Measurements from ENCODE around the gene DSCAM.

The DSCAM gene

DNA sequence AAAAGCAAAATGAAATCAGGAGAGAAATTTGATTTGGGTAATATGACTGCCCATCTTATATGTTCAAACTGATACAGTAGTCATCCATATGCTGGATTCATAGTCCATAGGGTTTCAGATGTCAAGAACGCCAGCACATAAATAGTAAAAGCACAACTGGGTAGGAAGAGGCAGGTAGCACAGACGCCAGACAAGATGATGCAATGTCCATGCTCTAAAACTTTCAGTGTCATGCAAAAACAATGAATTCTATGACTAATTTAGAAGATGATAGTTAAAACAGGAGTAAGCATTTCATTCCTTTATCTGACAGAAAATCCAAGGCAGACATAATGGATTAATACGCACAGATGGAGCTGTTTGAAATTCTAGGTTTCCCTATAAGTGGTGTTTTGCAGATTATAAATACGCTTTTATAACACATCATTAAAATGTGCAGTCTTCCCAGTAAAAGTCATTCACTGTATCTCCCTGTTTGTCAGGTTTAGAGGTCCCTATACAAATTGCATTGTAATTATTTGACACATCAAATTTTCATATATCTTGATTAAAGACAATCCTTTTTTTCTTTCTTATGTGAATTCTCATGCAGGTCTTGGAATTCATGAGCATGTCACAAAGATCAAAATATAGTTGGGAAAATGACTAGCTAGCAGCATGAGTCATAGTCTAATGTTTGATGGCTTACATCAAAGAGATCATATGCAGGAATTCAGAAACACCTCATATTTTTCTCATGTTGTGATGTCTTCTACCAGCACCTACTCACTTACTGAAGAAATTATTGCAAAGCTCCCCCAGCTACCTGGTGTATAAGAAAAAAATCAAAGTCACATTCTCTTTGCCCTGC is 139.9 kb downstream of the DSCAM start:
- DNase-seq (ENCODE audit: low read depth in 3 of 3) = no peak

GRCh38 chr21:40706176-40706575 is 140.8 kb downstream of the DSCAM start:
- DNase-seq (ENCODE audit: low read depth in 3 of 3) = no peak

DNA sequence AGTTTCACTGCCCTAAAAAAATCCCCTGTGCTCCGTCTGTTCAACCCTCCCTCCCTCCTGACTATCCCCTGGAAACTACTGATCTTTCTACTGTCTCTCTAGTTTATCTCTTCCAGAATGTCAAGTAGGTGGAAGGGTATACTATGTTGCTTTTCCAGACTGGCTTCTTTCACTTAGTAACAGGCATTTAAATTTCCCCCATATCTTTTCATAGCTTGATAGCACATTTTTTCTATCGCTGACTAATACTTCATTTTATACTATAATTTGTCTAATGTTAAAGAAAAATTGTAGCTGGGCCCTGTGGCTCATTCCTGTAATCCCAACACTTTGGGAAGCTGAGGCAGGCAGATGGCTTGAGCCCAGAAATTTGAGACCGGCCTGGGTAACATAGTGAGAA is 142.8 kb downstream of the DSCAM start:
- DNase-seq (ENCODE audit: low read depth in 3 of 3) = no peak

DNA sequence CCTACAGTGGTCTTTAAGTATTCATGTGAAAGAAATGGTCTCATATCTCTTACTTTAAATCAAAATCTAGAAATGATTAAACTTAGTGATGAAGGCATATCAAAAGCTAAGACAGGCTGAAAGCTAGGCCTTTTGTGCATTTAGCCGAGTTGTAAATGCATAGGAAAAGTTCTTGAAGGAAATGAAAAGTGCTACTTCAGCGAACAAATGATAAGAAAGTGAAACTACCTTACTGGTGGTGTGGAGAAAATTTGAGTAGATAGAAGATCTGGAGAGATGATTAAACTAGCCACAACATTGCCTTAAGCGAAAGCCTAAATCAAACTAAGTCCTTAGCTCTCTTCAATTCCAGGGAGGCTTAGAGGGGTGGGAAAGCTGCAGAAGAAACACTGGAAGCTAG is 147.6 kb downstream of the DSCAM start:
- no peak for DNase-seq (ENCODE audit: low read depth in 3 of 3)

DNA sequence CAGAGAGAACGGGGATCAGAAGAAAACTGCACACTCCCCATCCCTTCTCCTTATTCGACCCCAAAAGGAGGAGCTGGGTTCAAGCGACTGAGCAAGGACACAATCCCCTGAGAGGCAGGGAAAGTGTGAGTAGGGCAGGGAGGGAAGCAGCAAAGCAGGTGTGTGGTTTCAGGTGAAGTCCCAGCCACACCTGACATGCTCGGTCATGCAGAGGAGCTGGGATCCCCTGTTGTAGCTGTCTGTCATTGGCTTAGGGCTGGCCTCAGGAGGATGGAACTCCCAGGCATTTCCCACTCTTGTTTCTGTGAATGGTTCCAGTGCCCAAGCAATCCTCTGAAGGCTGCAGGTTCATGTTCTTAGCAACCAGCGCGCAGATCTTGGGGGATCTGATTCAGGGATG is 150.7 kb downstream of the DSCAM start:
- no peak for DNase-seq (ENCODE audit: low read depth in 3 of 3)

GRCh38 chr21:40689840-40690360 is 157.1 kb downstream of the DSCAM start:
- DNase-seq (ENCODE audit: low read depth in 3 of 3) = no peak

DNA sequence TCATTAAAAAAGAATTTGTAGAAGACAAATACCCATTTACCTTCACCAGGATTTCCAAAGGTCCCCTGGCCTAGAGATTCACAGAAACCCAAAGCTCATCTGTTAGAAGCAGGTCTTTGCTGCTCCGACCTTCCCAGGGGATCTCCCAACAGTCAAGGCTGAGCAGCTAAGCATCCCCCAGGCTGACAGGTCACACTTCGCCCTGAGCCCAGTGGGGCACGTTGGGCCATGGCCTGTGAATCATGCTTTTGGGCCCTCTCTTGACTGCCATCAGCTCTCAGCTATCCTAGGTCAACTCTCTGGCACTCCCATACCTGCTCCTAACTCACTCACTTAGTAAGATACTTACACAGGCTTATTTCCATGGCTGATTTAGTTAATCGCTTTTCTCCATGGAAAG is 157.7 kb downstream of the DSCAM start:
- DNase-seq (ENCODE audit: low read depth in 3 of 3) = no peak

DNA sequence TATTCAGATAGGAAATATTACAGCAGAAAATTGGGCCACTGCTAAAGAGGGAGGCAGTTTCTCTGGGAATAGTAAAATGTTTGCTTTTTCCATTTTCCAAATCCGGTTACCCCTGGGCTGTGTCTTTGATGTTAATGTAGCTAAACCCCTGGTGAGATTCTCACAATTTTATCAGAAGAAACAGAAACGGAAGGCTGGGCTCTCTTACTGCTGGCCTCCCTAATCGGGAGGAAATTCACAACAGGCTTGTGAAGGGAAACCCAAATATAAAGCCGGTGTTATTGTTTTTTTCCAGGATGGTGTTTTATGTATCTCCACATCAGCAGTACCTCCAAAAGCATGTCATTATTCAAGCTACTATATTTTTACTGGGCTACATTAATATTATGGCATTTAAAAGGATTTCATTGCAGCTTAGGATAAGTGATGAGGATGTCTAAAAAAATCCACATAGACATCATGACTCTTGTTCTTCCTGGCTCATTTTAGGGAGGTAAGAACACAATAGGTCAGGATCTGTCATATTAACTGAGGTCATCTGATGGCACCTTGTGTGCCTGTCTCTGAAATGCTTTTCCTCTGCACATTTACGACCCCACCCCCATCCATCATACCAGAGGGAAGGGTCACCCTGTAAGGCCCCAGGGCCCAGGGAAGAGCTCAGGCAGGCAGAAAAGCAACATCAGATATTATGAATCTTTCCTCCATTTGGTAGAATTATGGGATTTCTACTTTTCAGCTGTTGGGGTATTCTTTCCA is 158.7 kb downstream of the DSCAM start:
- DNase-seq (ENCODE audit: low read depth in 3 of 3) = no peak

DNA sequence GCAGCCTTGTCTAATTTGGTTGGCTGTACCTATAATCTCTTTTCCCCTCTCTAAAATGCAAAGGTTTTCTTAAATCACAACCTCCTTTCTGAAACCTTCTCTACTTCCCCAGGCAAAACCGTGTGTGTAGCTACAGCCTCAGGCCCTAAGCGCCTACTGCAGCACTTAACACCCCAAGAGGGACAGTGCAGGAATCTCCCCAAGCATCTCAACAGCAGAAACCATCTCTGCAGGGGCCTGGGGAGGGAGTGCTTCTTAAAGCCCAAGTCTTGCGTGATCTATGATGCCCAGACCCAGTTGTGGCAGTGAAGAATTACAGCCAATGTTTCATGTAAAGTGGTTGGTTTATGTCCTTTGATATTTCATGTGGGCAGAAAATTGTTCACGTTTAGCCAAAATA is 159.3 kb downstream of the DSCAM start:
- DNase-seq (ENCODE audit: low read depth in 3 of 3) = no peak

GRCh38 chr21:40686526-40686925 is 160.4 kb downstream of the DSCAM start:
- no peak for DNase-seq (ENCODE audit: low read depth in 3 of 3)

GRCh38 chr21:40685141-40685540 is 161.8 kb downstream of the DSCAM start:
- DNase-seq (ENCODE audit: low read depth in 3 of 3) = no peak

- no peak for DNase-seq (ENCODE audit: low read depth in 3 of 3)
Observed at GRCh38 chr21:40684726-40685125, 162.2 kb downstream of the DSCAM start.

DNA sequence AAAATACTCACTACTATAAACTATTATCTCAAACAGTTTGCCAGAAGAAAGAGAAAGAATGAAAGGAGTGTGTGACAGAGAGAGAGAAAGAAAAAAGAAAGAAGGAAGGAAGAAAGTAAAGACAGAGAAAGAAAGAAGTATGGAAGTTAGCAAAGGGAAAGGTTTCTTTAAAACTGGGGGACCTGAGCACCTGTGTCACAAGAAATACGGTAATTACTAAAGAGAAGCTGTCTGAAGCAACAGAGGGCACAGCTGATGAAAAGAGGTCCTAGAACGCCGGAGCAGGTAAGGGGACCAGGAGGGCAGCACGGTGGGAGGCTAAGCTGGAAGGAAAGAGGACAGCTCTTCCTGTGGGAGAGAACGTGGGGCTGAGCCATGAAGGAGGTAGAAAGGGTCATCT is 163.6 kb downstream of the DSCAM start:
- DNase-seq (ENCODE audit: low read depth in 3 of 3) = no peak

DNA sequence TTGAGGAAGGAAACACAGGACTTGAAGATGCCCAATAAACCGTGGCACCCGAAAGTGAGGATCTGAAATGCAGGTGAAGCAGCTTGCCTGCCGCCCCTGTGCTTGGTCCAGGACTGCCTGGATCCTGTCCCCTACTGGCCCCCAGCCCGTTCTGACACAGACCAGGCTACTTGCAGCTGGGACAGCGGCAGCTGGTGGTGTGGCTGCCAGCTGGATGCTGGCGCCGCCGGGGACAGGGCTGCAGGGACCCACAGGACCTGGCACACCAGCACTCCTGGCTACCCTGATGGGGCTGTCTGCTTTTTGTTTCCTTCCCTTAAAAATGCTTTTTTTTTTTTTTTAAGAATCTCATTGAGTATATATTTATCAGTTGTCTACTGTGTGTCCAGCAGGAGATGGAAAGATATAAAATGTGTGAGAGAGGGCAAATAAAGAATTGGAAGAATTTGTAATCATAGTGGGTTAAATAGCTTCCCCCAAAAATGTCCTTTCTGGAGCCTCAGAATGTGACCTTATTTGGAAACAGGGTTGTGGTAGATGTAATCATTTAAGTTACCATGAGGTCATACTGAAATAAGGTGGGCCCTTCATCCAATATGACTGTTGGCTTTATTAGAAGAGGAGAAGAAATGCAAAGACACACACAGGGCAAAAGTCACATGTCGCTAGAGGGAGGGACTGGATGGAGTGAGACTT is 165.6 kb downstream of the DSCAM start:
- no peak for DNase-seq (ENCODE audit: low read depth in 3 of 3)

DNA sequence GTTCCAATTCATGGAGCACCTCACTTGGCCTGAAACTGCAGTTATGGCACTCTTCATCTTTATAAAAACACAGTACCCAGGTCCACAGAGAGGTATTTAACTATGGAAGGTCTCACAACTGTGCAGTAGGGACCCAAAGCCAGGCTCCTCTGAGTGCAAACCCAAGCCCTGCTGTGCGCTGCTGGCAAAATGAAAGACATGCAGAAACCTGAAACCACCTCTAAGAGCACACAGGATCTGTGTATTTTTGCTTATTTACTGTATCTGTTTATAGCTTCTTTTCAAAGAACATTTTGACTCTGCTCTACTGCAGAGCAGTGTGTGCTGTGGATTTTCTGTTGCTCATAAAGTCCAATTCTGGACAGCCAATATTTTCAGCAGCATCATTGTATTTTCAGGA is 166.6 kb downstream of the DSCAM start:
- DNase-seq (ENCODE audit: low read depth in 3 of 3) = no peak

DNA sequence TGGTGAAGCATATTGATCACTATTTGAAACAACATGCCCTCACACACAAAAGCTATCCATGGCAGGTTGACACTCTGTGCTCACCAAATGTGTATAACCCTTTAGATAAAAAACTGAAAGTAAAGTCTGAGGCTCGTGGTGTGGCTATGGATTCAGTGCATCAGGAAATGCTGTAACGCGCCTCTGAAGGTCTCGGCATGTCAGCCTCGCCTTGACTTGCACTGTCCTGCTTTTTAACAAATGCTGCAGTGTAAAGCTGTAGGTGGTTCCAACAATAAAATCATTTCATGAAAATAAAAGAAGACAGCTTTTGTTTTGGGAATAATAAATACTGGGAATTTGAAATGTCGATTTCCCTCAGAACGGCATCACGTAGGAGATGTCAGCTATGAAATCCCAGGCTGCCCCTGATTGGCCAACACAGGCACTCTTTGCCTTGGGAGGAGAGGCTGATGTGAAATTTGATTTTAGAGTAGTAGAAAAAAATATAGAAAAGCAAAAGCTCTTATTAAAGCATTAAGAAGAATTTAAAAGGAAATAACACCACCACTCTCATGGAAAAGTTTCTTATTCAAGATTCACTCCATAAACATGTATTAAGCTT is 168.2 kb downstream of the DSCAM start:
- no peak for DNase-seq (ENCODE audit: low read depth in 3 of 3)

DNA sequence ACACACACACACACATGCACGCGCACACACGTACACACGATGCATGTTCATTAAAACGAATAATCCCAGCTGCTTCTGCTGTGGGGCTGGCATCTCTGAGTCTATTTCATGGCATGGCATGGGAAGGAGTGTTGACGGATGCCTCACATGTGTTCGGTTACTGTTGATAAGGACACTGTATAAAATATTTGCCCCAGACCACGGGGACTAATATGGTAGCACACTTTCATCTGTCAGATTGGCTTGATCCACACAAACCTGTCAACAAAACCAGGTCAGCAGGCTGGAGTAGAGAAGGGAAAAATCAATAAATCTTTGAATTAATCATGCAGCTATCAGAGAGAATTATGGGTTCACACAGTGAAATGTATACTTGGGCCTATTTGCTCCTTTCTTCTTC is 171.9 kb downstream of the DSCAM start:
- no peak for DNase-seq (ENCODE audit: low read depth in 3 of 3)

DNA sequence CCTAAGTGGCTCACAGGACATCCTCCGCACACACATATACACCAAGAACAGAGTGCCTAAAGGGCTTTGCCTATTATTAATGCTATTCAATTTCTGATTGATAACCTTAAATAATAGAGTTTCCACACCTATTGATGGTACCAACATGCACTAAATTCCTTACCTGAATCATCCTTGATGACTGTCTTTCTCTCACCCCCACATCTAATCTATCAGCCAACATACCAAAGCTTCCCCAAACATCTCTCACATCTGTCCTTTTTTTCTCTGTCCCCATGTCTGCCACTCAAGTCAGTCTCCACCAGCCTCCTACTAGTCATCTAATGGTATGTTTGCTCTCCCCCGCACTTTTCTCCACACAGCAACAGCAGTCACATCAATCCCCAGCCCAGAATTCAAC is 174.4 kb downstream of the DSCAM start:
- DNase-seq (ENCODE audit: low read depth in 3 of 3) = no peak

DNA sequence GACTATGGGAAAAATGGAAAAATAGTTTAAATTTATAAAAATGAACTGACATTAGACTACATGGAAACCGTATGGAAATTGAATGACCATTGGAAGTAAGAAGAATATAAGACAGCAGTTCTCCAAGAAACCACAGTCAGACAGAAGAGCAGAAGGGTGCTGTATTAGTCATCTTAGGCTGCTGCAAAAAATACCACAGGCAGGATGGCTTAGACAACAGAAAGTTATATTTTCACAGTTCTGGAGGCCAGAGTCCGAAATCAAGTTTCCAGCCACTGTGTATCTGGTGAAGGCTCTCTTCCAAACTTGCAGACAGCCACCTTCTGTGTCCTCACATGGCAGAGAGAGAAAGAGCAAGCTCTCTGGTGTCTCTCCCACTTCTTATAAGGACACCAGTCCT is 175.2 kb downstream of the DSCAM start:
- DNase-seq (ENCODE audit: low read depth in 3 of 3) = no peak

- no peak for DNase-seq (ENCODE audit: low read depth in 3 of 3)
Observed at GRCh38 chr21:40668555-40669275, 178.2 kb downstream of the DSCAM start.

DNA sequence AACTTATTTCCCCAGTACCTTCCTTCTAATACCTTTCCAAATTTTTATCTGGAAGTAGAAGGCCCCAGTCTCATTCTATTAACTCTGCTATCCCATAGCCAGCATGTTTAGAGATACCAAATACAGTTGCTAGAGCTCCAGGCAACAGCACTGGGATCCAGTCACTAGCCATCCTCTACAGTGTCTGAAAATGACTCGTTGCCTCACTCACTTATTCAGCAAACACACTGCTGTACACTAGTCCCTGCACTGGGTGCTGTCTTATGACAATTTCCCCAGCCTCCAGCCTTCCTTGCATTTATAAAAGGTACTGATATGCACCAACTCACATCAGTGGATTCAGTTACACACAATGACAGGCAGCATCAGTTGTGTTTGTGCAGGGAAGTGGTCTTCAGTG is 179.0 kb downstream of the DSCAM start:
- no peak for DNase-seq (ENCODE audit: low read depth in 3 of 3)

Data from stimulated activated CD4-positive, alpha-beta T cell treated with anti-CD3 and anti-CD28 coated beads, TNF-alpha, amount 100 ng/mL, for 24 hours (primary cell).